Stimulated activated effector memory CD8-positive, alpha-beta T cell treated with anti-CD3 and anti-CD28 coated beads, Interleukin-12 subunit alpha, Interleukin-12 subunit beta, amount 100 ng/mL, for 72 hours (primary cell): Measurements from ENCODE around the gene FGD4.

Experiments
- ATAC-seq: fragments of 150-1000 bp; cut with Tn5 transposase; 2 replicates; pipeline ENCODE4 v1.10.0; 2021
- DNase-seq, 2 donors: peaks; one replicate each; pipeline ENCODE4 v3.0.0; 2021 to 2022; ENCODE audit warnings: low spot score in 2 of 2
- H3K27ac Mint-ChIP-seq: one replicate; pipeline ENCODE4 v1.8.0; 2022; ENCODE audit warnings: mild to moderate bottlenecking, mixed read lengths
- H3K36me3 Mint-ChIP-seq: one replicate; pipeline ENCODE4 v1.8.0; 2022; ENCODE audit warnings: mild to moderate bottlenecking, mixed read lengths
- H3K4me1 Mint-ChIP-seq: one replicate; pipeline ENCODE4 v1.8.0; 2022; ENCODE audit warnings: mixed read lengths
- H3K4me3 Mint-ChIP-seq: one replicate; pipeline ENCODE4 v1.8.0; 2022; ENCODE audit warnings: mild to moderate bottlenecking, mixed read lengths
- H3K9me3 Mint-ChIP-seq: one replicate; pipeline ENCODE4 v1.8.0; 2022; ENCODE audit warnings: mixed read lengths

The FGD4 gene

GRCh38 chr12:32397696-32398095 is 1.7 kb upstream of the FGD4 start:
- H3K4me1 Mint-ChIP-seq, result no peaks in the 10 kb centered on the region
- no peak overlapping the region for H3K4me3 Mint-ChIP-seq
- no peak overlapping the region for H3K27ac Mint-ChIP-seq
- H3K36me3 Mint-ChIP-seq, result no peaks in the 10 kb centered on the region
- H3K9me3 Mint-ChIP-seq, result no peaks in the 10 kb centered on the region
- ATAC-seq (no peak), DNase-seq (no peak)

- Mint-ChIP-seq H3K9me3 (no peaks in the 10 kb centered on the region), H3K36me3 (no peaks in the 10 kb centered on the region), H3K4me1 (no peaks in the 10 kb centered on the region), H3K4me3 (peak overlapping the region; percentile 83), H3K27ac (no peak overlapping the region)
- ATAC-seq (no peak), DNase-seq (no peak)
Measured at GRCh38 chr12:32398181-32398580, 1.2 kb upstream of the FGD4 start.

DNA sequence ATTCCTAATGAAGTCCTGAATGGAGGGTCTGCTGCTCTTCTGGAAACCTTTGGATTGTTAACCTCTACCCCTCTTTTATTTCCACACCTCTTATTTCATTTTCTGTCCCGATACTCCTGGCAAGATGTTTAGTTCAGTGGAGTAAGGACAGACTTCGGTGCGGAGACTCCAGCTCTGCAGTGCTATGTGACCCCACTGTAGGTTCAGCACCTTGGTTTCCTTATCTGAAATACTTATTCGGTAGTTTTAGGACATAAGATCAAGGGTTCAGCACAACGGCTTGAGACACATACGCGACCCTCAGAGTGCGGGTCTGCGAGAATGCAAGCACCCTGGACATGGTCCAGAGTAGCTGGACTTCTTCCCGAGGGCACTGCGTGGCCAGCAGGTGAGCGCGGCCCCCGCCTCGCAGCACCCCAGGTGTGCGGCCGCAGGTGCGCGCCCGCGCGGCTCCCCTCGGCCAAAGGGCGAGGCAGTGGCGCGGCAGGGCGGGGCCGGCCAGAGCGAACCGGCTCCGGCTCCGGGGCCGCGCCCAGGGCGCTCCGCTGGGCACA is 465 bp upstream of the FGD4 start:
- DNase-seq (no peak), ATAC-seq (peak; percentile 3)
- H3K9me3 Mint-ChIP-seq, result no peaks in the 10 kb centered on the region
- H3K36me3 Mint-ChIP-seq, result no peaks in the 10 kb centered on the region
- H3K27ac Mint-ChIP-seq, result no peak overlapping the region
- peak overlapping the region; percentile 83 for H3K4me3 Mint-ChIP-seq
- no peaks in the 10 kb centered on the region for H3K4me1 Mint-ChIP-seq

GRCh38 chr12:32400114-32400672 is 835 bp downstream of the FGD4 start:
- Mint-ChIP-seq H3K4me1 (no peaks in the 10 kb centered on the region), H3K36me3 (no peaks in the 10 kb centered on the region), H3K9me3 (no peaks in the 10 kb centered on the region), H3K4me3 (peak overlapping the region; percentile 83), H3K27ac (no peak overlapping the region)
- DNase-seq (no peak), ATAC-seq (no peak)

GRCh38 chr12:32400866-32401265 is 1.5 kb downstream of the FGD4 start:
- no peak for DNase-seq
- Mint-ChIP-seq H3K4me3 (peak overlapping the region; percentile 83), H3K9me3 (no peaks in the 10 kb centered on the region), H3K4me1 (no peaks in the 10 kb centered on the region), H3K27ac (no peak overlapping the region), H3K36me3 (no peaks in the 10 kb centered on the region)
- ATAC-seq, result no peak

- no peak overlapping the region for H3K4me3 Mint-ChIP-seq
- H3K4me1 Mint-ChIP-seq, result no peaks in the 10 kb centered on the region
- DNase-seq (no peak), ATAC-seq (no peak)
- H3K9me3 Mint-ChIP-seq, result no peaks in the 10 kb centered on the region
- no peaks in the 10 kb centered on the region for H3K36me3 Mint-ChIP-seq
- H3K27ac Mint-ChIP-seq, result no peak overlapping the region
Measured at GRCh38 chr12:32402170-32402569, 2.8 kb downstream of the FGD4 start.

DNA sequence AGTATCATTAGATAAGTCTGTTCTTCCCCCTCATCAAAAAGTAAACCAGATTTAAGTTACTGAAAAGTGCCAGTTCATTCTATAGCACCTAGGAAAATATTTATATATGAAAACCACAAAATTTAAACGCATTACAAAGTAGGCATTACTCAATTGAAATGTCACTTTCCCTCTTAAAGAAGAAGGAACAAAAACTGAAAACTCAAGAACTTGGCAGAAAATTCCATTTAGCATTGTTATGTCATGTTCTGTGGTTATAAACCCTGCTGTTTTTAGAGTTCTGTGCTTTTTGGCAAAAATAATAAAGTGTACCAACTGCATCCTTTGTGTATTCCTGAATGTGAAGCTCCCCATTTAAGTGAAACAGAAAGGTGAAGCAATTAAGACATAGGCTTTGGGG is 3.6 kb downstream of the FGD4 start:
- H3K9me3 Mint-ChIP-seq, result no peaks in the 10 kb centered on the region
- no peaks in the 10 kb centered on the region for H3K36me3 Mint-ChIP-seq
- ATAC-seq (no peak), DNase-seq (no peak)
- no peak overlapping the region for H3K4me3 Mint-ChIP-seq
- no peaks in the 10 kb centered on the region for H3K4me1 Mint-ChIP-seq
- H3K27ac Mint-ChIP-seq, result no peak overlapping the region

DNA sequence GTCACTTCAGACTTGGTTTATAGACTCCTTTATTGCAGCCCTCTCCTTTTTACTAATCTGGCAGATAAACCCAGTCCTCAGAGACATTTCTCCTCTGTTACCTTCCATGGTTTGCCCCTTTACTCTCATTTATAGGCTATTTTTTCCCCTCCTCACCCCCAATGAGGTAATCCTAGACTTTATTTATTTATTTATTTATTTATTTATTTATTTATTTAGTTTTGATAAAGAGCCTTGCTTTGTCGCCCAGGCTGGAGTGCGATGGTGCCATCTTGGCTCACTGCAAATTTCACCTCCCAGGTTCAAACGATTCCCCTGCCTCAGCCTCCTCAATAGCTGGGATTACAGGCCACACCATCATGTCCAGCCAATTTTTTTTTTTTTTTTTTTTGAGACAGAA is 8.4 kb downstream of the FGD4 start:
- no peak overlapping the region for H3K27ac Mint-ChIP-seq
- DNase-seq, result no peak
- no peak overlapping the region for H3K4me3 Mint-ChIP-seq
- no peaks in the 10 kb centered on the region for H3K36me3 Mint-ChIP-seq
- H3K9me3 Mint-ChIP-seq, result no peaks in the 10 kb centered on the region
- no peaks in the 10 kb centered on the region for H3K4me1 Mint-ChIP-seq
- no peak for ATAC-seq

DNA sequence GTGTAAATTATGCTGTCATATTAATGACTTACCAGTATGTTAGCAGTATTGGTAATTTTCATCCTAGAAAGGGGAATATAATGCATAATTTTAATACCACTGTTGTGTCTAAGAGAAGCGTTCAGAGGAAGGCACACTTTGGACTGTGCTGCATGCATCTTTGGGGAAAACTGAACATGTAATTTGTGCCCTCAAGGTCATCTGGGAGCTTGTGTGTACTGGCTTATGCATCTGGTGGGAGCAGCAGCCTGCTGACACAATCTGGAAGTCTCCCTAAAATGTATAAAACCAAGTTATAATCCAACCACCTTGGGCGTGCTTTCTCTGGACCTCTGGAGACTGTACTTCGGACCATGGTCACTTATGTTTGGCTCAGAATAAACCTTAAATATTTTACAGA is 14.1 kb downstream of the FGD4 start:
- H3K27ac Mint-ChIP-seq, result no peak overlapping the region
- DNase-seq (no peak), ATAC-seq (no peak)
- H3K4me1 Mint-ChIP-seq, result no peaks in the 10 kb centered on the region
- H3K9me3 Mint-ChIP-seq, result no peaks in the 10 kb centered on the region
- no peaks in the 10 kb centered on the region for H3K36me3 Mint-ChIP-seq
- no peak overlapping the region for H3K4me3 Mint-ChIP-seq

DNA sequence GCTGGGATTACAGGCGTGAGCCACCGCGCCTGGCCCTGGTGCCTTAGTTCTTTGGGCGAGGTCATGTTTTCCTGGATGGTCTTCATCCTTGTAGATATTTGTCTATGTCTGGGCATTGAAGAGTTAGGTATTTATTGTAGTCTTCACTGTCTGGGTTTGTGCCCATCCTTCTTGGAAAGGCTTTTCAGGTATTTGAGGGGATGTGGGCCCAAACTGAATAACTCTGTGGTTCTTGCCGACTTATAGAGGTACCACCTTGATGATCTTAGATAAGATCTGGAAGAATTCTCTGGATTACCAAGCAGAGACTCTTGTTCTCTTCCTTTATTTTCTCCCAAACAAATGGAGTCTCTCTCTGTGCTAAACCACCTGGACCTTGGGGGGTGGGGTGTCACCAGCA is 18.9 kb downstream of the FGD4 start:
- Mint-ChIP-seq H3K9me3 (no peaks in the 10 kb centered on the region), H3K4me3 (no peak overlapping the region), H3K36me3 (no peaks in the 10 kb centered on the region), H3K27ac (no peak overlapping the region), H3K4me1 (no peaks in the 10 kb centered on the region)
- ATAC-seq (no peak), DNase-seq (no peak)

GRCh38 chr12:32418903-32419519 is 19.7 kb downstream of the FGD4 start:
- ATAC-seq (peak; percentile 8), DNase-seq (no peak)
- Mint-ChIP-seq H3K36me3 (no peaks in the 10 kb centered on the region), H3K27ac (no peak overlapping the region), H3K4me3 (no peak overlapping the region), H3K9me3 (no peaks in the 10 kb centered on the region), H3K4me1 (no peaks in the 10 kb centered on the region)

- no peaks in the 10 kb centered on the region for H3K36me3 Mint-ChIP-seq
- no peak overlapping the region for H3K4me3 Mint-ChIP-seq
- ATAC-seq, result peak; percentile 47
- no peaks in the 10 kb centered on the region for H3K9me3 Mint-ChIP-seq
- no peak for DNase-seq
- H3K4me1 Mint-ChIP-seq, result no peaks in the 10 kb centered on the region
- H3K27ac Mint-ChIP-seq, result no peak overlapping the region
Measured at GRCh38 chr12:32419520-32419960, 20.2 kb downstream of the FGD4 start.

DNA sequence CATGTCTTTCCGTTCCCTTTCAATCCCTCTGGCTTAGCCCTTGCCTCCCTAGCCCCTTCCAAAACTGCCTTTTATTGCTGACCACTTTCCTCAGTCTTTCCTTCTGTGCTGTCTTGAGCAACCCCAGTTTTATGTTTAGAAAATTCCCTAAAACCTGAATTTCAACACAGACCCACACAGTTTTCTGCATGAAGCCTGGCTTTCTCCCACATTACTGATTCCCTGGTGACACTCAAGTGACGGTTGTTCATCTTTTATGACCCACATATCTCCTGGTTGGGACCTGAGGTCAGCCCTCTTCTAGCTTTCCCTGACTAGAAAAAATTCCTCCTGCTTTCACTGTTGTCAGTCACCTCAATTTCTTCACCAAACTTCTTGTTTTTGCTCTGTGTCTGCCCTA is 21.0 kb downstream of the FGD4 start:
- Mint-ChIP-seq H3K9me3 (no peaks in the 10 kb centered on the region), H3K4me1 (no peaks in the 10 kb centered on the region), H3K4me3 (no peak overlapping the region), H3K27ac (no peak overlapping the region), H3K36me3 (no peaks in the 10 kb centered on the region)
- DNase-seq (no peak), ATAC-seq (no peak)

DNA sequence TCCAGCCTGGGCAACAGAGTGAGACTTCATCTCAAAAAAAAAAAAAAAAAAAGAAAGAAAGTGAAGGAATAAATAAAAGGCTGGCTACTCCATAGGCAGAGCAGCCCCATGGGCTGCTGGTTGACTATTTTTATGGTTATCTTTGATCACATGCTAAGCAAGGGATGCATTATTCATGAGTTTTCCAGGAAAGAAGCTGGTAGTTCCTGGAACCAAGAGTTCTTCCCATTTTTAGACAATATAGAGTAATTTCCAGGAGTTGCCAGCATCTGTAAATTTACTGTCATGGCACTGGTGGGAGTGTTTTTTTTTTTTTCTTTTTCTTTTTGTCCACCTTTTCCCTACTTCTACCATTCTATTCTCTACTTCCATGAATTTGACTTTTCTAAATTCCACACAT is 24.2 kb downstream of the FGD4 start:
- Mint-ChIP-seq H3K4me1 (no peaks in the 10 kb centered on the region), H3K36me3 (no peaks in the 10 kb centered on the region), H3K4me3 (no peak overlapping the region), H3K27ac (no peak overlapping the region), H3K9me3 (peaks cover 14% of the 10 kb centered on the region)
- DNase-seq (no peak), ATAC-seq (no peak)

DNA sequence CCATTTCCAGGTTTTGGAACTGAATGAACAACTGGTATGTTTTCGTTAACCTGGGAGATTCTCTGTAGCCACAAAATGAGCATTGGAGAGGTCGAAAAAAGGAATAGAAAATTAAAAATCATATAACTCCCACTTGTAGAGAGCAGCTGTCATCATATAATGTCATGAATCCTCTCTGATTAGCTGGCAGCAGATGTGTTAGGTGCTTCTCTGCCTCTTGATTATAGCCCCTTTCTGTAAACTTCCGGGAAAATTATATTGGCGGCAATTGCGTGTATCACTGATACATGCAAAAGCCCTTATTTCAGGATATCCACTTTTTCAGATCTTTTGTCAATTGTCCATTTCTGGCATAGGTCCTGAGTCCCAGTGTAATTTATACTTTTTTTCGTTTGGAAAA is 31.7 kb downstream of the FGD4 start:
- ATAC-seq (no peak), DNase-seq (no peak)
- no peaks in the 10 kb centered on the region for H3K36me3 Mint-ChIP-seq
- no peaks in the 10 kb centered on the region for H3K4me1 Mint-ChIP-seq
- H3K27ac Mint-ChIP-seq, result no peak overlapping the region
- peaks cover 20% of the 10 kb centered on the region for H3K9me3 Mint-ChIP-seq
- H3K4me3 Mint-ChIP-seq, result no peak overlapping the region

GRCh38 chr12:32435921-32436705 is 36.8 kb downstream of the FGD4 start:
- DNase-seq (no peak), ATAC-seq (no peak)
- H3K4me3 Mint-ChIP-seq, result no peak overlapping the region
- H3K4me1 Mint-ChIP-seq, result no peaks in the 10 kb centered on the region
- no peaks in the 10 kb centered on the region for H3K9me3 Mint-ChIP-seq
- no peaks in the 10 kb centered on the region for H3K36me3 Mint-ChIP-seq
- no peak overlapping the region for H3K27ac Mint-ChIP-seq
